Activated CD4-positive, alpha-beta T cell treated with anti-CD3 and anti-CD28 coated beads, Interleukin-2, amount 50 U/mL, for 1 hour (primary cell): ENCODE results near the gene MYCBPAP.

Source experiments
- DNase-seq: peaks from one replicate; pipeline ENCODE4 v3.0.0-alpha.2; 2020

Gene MYCBPAP

DNA sequence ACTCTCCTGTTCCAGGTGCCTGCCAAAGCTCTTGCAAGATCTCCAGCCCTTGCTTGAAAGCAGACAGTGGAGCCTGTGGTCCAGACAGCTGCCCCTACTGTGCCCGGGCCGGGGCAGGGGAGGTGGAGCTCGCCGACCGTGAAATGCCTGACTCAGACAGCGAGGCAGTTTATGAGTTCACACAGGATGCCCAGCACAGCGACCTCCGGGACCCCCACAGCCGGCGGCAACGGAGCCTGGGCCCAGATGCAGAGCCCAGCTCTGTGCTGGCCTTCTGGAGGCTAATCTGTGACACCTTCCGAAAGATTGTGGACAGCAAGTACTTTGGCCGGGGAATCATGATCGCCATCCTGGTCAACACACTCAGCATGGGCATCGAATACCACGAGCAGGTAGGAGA, 69.9 kb downstream of the MYCBPAP start:
- no peak for DNase-seq

DNA sequence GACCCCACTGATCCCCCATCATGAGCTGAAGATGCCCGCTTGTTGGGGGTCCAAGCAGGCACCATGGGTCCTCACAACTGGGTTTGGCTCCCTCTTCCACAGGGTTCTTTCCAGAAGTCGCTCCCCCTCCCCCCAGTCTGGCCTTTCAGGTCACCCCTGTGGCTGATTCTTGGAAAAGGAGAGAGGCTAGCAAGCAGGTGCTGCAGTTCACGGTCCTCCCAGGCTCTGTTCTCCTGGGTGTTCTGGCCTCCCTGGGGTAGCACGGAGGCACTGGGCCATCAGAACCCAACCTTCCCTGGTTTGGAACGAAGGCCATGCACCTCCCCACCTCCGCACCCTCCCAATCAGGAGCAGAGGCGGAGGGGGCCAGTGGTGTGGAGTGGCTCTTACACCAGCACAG, 71.2 kb downstream of the MYCBPAP start:
- DNase-seq, result no peak

DNA sequence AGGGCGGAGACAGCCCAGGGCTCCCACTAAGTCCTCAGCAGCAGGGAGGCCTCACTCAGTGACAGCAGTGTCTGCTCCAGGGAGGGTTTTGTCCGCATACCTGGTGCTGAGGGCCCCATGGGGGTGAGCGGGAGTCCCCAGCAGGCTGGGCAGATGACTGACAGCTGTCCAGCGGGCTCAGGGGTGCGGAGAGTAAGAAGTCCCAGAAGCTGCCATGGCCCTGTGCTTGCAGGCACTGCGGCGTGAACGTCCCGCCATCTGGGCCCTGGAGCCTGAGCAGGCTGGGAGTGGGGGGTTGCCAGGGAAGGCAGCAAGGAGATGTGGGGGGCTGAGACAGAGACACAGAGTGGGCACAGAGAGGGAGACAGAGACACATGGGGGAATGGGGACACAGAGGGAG, 72.4 kb downstream of the MYCBPAP start:
- no peak for DNase-seq
